ENCODE results near the gene EPHA3.

The EPHA3 gene

GRCh38 chr3:89506462-89507103 lies 399.2 kb downstream of the EPHA3 start:
- Mint-ChIP-seq H3K9me3 (peaks cover 6% of the 10 kb centered on the region), H3K4me1 (no peaks in the 10 kb centered on the region), H3K27ac (no peak overlapping the region), H3K36me3 (no peaks in the 10 kb centered on the region), H3K4me3 (no peak overlapping the region)
- no peak for ATAC-seq
- DNase-seq (ENCODE audit: low spot score in 2 of 2), result no peak

GRCh38 chr3:89521328-89521727 lies 413.9 kb downstream of the EPHA3 start:
- no peaks in the 10 kb centered on the region for H3K4me1 Mint-ChIP-seq
- H3K4me3 Mint-ChIP-seq, result no peak overlapping the region
- peaks cover 17% of the 10 kb centered on the region for H3K9me3 Mint-ChIP-seq
- DNase-seq (ENCODE audit: low spot score in 2 of 2), result no peak
- H3K27ac Mint-ChIP-seq, result no peak overlapping the region
- ATAC-seq, result no peak
- H3K36me3 Mint-ChIP-seq, result no peaks in the 10 kb centered on the region

GRCh38 chr3:89522155-89522554 lies 414.7 kb downstream of the EPHA3 start:
- H3K27ac Mint-ChIP-seq, result no peak overlapping the region
- H3K4me3 Mint-ChIP-seq, result no peak overlapping the region
- peaks cover 25% of the 10 kb centered on the region for H3K9me3 Mint-ChIP-seq
- no peaks in the 10 kb centered on the region for H3K4me1 Mint-ChIP-seq
- ATAC-seq (no peak), DNase-seq (ENCODE audit: low spot score in 2 of 2) (no peak)
- no peaks in the 10 kb centered on the region for H3K36me3 Mint-ChIP-seq

GRCh38 chr3:89525609-89526008 lies 418.2 kb downstream of the EPHA3 start:
- no peak overlapping the region for H3K4me3 Mint-ChIP-seq
- H3K4me1 Mint-ChIP-seq, result no peaks in the 10 kb centered on the region
- peaks cover 23% of the 10 kb centered on the region for H3K9me3 Mint-ChIP-seq
- ATAC-seq (no peak), DNase-seq (ENCODE audit: low spot score in 2 of 2) (no peak)
- H3K36me3 Mint-ChIP-seq, result no peaks in the 10 kb centered on the region
- no peak overlapping the region for H3K27ac Mint-ChIP-seq

GRCh38 chr3:89527736-89528305 lies 420.4 kb downstream of the EPHA3 start:
- ATAC-seq (no peak), DNase-seq (ENCODE audit: low spot score in 2 of 2) (no peak)
- H3K27ac Mint-ChIP-seq, result no peak overlapping the region
- no peaks in the 10 kb centered on the region for H3K4me1 Mint-ChIP-seq
- H3K36me3 Mint-ChIP-seq, result no peaks in the 10 kb centered on the region
- H3K9me3 Mint-ChIP-seq, result peaks cover 24% of the 10 kb centered on the region
- H3K4me3 Mint-ChIP-seq, result no peak overlapping the region

Data from stimulated activated effector memory CD8-positive, alpha-beta T cell treated with anti-CD3 and anti-CD28 coated beads, Interleukin-12 subunit alpha, Interleukin-12 subunit beta, amount 100 ng/mL, for 72 hours (primary cell).